IPS-18c (cell line): ENCODE results near the gene DHPS.

Source experiments
- H3K4me3 ChIP-seq: 2 replicates; pipeline ENCODE4 v1.7.0; 2013; ENCODE audit warnings: low read depth, mild to moderate bottlenecking, low read length, moderate library complexity; ENCODE audit not compliant: insufficient read depth
- H3K9me3 ChIP-seq: one replicate; pipeline ENCODE4 v1.6.1; 2013; ENCODE audit warnings: mild to moderate bottlenecking, low read length, moderate library complexity; ENCODE audit not compliant: control insufficient read depth, insufficient read depth

The DHPS gene

GRCh38 chr19:12636631-12637030, 45.0 kb downstream of the DHPS start:
- no peaks in the 10 kb centered on the region for H3K9me3 ChIP-seq
- no peak overlapping the region for H3K4me3 ChIP-seq

GRCh38 chr19:12629215-12629614, 52.5 kb downstream of the DHPS start:
- Histone ChIP-seq H3K4me3 (no peak overlapping the region), H3K9me3 (peaks cover 19% of the 10 kb centered on the region)

- H3K9me3 ChIP-seq, result peaks cover 19% of the 10 kb centered on the region
- no peak overlapping the region for H3K4me3 ChIP-seq
Observed at GRCh38 chr19:12628040-12629022, 53.3 kb downstream of the DHPS start.

- no peak overlapping the region; the same call in 1 of the 2 replicates for H3K4me3 ChIP-seq
- peaks cover 19% of the 10 kb centered on the region for H3K9me3 ChIP-seq
Observed at GRCh38 chr19:12626958-12627357, 54.7 kb downstream of the DHPS start.
